Measurements from ENCODE around the gene ISCA2.
"Not testable (repeated sequence)": the region's sequence is repeated elsewhere in the genome, so short reads cannot be mapped to it uniquely, and the experiment has no call there.

The ISCA2 gene, protein sequence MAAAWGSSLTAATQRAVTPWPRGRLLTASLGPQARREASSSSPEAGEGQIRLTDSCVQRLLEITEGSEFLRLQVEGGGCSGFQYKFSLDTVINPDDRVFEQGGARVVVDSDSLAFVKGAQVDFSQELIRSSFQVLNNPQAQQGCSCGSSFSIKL

GRCh38 chr14:74493343-74494261, at the start of gene ISCA2:
Gene ISCA2, plus strand, starts transcription at chr14:74493765. Its CDS starts 10 bp downstream, at chr14:74493775.
- peak; percentile 99 for DNase-seq (ENCODE audit: extremely low spot score)
- no peak for TF ChIP-seq CTCF (IDR thresholded peaks at IDR 0.05; ENCODE audit: control extremely low read depth, extremely low read depth, low read depth, missing control alignments)
- ChIA-PET POLR2A (no interaction called here), CTCF (interaction anchor here (0.7 to 3.7 kb wide), 10 partner anchors 10 to 364 kb away, joined by 3 to 18 read pairs (median 3); partner anchors contain the start of gene LTBP2)

DNA sequence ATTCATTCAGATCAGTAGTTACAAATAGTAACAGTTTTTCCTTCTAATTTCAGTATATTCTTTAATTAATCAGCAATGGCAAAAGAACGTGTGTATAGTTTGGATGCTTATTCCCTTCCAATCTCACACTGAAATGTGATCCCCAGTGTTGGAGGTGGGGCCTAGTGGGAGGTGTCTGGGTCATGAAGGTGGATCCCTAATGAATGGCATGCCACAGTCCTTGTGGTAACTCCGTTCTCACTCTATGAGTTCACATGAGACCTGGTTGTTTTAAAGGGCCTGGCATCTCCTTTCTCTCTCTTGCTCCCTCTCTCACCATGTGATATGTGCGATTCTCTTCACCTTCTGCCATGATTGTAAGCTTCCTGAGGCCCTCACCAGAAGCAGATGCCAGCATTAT, 48.7 kb upstream of the ISCA2 start:
- DNase-seq (ENCODE audit: extremely low spot score), result no peak
- CTCF ChIA-PET, result no interaction called here
- POLR2A ChIA-PET, result interaction anchor here (0.6 kb wide), 1 partner anchor 191 kb away, joined by 3 read pairs; no protein-coding TSS in a partner anchor
- TF ChIP-seq CTCF (IDR thresholded peaks at IDR 0.05; ENCODE audit: control extremely low read depth, extremely low read depth, low read depth, missing control alignments), result no peak

GRCh38 chr14:74454397-74454796, 39.2 kb upstream of the ISCA2 start:
- DNase-seq (ENCODE audit: extremely low spot score); POLR2A ChIA-PET: not testable (repeated sequence)
- CTCF ChIA-PET, result interaction anchor here (1.3 kb wide), 1 partner anchor 25 kb away, joined by 4 read pairs; no protein-coding TSS in a partner anchor

GRCh38 chr14:74456684-74457564, 36.6 kb upstream of the ISCA2 start:
- DNase-seq (ENCODE audit: extremely low spot score), result no peak
- POLR2A ChIA-PET, result no interaction called here
- CTCF ChIA-PET, result interaction anchor here (0.9 to 1.5 kb wide), 3 partner anchors 11 to 36 kb away, joined by 3 to 4 read pairs (median 3); partner anchors contain the start of genes ISCA2 and NPC2
- TF ChIP-seq CTCF (IDR thresholded peaks at IDR 0.05; ENCODE audit: control extremely low read depth, extremely low read depth, low read depth, missing control alignments), result no peak

- ChIA-PET CTCF (interaction anchor here (1.3 to 2.0 kb wide), 3 partner anchors 10 to 35 kb away, joined by 3 to 8 read pairs (median 4); partner anchors contain the start of genes ISCA2 and NPC2), POLR2A (no interaction called here)
- no peak for TF ChIP-seq CTCF (IDR thresholded peaks at IDR 0.05; ENCODE audit: control extremely low read depth, extremely low read depth, low read depth, missing control alignments)
- DNase-seq (ENCODE audit: extremely low spot score), result no peak
Measured at GRCh38 chr14:74457565-74457895, 36.0 kb upstream of the ISCA2 start.

GRCh38 chr14:74459289-74459946, 34.1 kb upstream of the ISCA2 start:
- ChIA-PET CTCF (interaction anchor here (0.7 to 2.0 kb wide), 7 partner anchors 16 to 107 kb away, joined by 3 to 8 read pairs (median 4); no protein-coding TSS in a partner anchor), POLR2A (interaction anchor here (0.6 kb wide), 1 partner anchor 12 kb away, joined by 3 read pairs; no protein-coding TSS in a partner anchor)
- peak; percentile 57 for DNase-seq (ENCODE audit: extremely low spot score)
- peak; percentile 50 for TF ChIP-seq CTCF (IDR thresholded peaks at IDR 0.05; ENCODE audit: control extremely low read depth, extremely low read depth, low read depth, missing control alignments)
